Smooth muscle cell (in vitro differentiated cells): ENCODE measurements around the gene DENND1B. TPM values are rescaled to one million over a fixed set of nuclear protein-coding genes. Genes with fewer than 3 reads are reported as not detected.
A peak's percentile ranks its signal among the peaks of the same experiment; 100 is the strongest.

Experiments used
- DNase-seq: peaks from one replicate; lab custom pipeline; 2025; ENCODE audit not compliant: unreplicated experiment; lab: John Stamatoyannopoulos, UW
- H2AFZ ChIP-seq: fragments of 200-600 bp; sonication (generic); 2 replicates; pipeline ENCODE4 v1.6.0; 2016; ENCODE audit warnings: antibody characterized with exemption, low read depth, mild to moderate bottlenecking
- H3F3A ChIP-seq: fragments of 200-600 bp; sonication (generic); 2 replicates; pipeline ENCODE4 v1.6.0; 2017; ENCODE audit warnings: antibody characterized with exemption, low read depth
- H3K27ac ChIP-seq: fragments of 200-600 bp; sonication (generic); 2 replicates; pipeline ENCODE4 v1.5.1; 2016; ENCODE audit warnings: low read depth, mild to moderate bottlenecking
- H3K27me3 ChIP-seq: fragments of 200-600 bp; sonication (generic); 2 replicates; pipeline ENCODE4 v1.6.1; 2016; ENCODE audit warnings: low read depth, mild to moderate bottlenecking
- H3K36me3 ChIP-seq: fragments of 200-600 bp; sonication (generic); 2 replicates; pipeline ENCODE4 v1.5.1; 2016; ENCODE audit warnings: low read depth
- H3K4me1 ChIP-seq: fragments of 200-600 bp; sonication (generic); 2 replicates; pipeline ENCODE4 v1.5.1; 2016; ENCODE audit warnings: low read depth
- H3K4me2 ChIP-seq: fragments of 200-600 bp; sonication (generic); 2 replicates; pipeline ENCODE4 v1.6.0; 2016; ENCODE audit warnings: mild to moderate bottlenecking
- H3K4me3 ChIP-seq: fragments of 200-600 bp; sonication (generic); 2 replicates; pipeline ENCODE4 v1.5.1; 2016; ENCODE audit warnings: mild to moderate bottlenecking
- H3K79me2 ChIP-seq: fragments of 200-600 bp; sonication (generic); 2 replicates; pipeline ENCODE4 v1.6.0; 2016; ENCODE audit warnings: low read depth, mild to moderate bottlenecking
- H3K9ac ChIP-seq: fragments of 200-600 bp; sonication (generic); 2 replicates; pipeline ENCODE4 v1.6.0; 2016; ENCODE audit warnings: low read depth
- H3K9me3 ChIP-seq: fragments of 200-600 bp; sonication (generic); replicated peaks from 2 replicates; pipeline ENCODE4 v1.5.1; 2016; ENCODE audit warnings: low read depth
- H4K20me1 ChIP-seq: fragments of 200-600 bp; sonication (generic); 2 replicates; pipeline ENCODE4 v1.6.0; 2016; ENCODE audit warnings: low read depth
- whole genome bisulfite sequencing: methylation state at CpG from one replicate; pipeline ENCODE4 v1.1.7; 2016; ENCODE audit warnings: low lambda C conversion rate; 5-methylcytosine and 5-hydroxymethylcytosine counted together
- polyA plus RNA-seq: library from polyadenylated mRNA; unstranded; fragments of >200 nt; fragmentation: Nextera tagmentation; extraction: Ambion mirVana; gene quantifications from 2 replicates; pipeline ENCODE4 v1.2.1, GENCODE V29; 2016
- total RNA-seq: library from RNA; depleted of rRNA; stranded (reverse); fragments of >200 nt; gene quantifications from 2 replicates; pipeline ENCODE4 v1.2.3, GENCODE V29; 2014
- TF ChIP-seq, protein P1 (sequence below): fragments of 200-600 bp; sonication (generic); IDR thresholded peaks from 2 replicates; pipeline ENCODE4 v1.5.1; 2017; ENCODE audit warnings: borderline replicate concordance, mild to moderate bottlenecking, antibody characterized with exemption; ENCODE audit not compliant: insufficient read depth, poor library complexity, severe bottlenecking

Gene DENND1B
- total and polyA plus RNA-seq, 2 experiments from 2014 or later, result 7.5 to 22.0 TPM

DNA sequence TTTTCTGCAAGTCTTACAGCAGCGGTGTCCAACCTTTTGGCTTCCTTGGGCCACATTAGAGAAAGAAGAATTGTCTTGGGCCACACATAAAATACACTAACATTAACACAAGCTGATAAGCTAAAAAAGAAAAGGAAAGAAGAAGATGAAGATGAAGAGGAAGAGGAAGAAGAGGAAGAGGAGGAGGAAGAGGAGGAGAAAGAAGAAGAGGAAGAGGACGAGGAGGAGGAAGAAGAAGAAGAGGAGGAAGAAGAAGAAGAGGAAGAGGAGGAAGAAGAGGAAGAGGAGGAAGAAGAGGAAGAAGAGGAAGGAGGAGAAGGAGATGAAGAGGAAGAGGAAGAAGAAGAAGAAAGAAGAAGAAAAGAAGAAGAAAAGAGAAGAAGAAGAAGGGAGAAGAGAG is 230.7 kb downstream of the DENND1B start:
- WGBS, result 95% methylated on average over 2 of the region's 2 CpGs

DNA sequence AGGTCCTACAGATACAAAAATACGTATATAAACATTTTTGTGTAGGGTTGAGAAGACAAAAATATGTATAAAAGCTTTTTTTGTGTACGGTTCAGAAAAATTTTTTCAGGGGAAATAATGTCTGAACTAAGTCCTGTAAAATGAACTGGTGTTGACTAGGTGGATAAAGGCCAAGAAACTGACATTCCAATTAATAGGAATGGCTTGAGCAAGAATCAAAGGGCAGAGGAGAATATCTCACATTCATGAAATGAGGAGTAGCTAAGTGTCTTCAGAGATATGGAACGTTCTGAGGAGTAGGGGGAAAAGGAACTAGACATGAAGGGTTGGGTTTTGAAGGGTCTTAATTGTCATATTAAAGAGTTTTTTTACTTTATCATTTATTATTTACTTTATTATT is 231.2 kb downstream of the DENND1B start:
- Histone ChIP-seq H3K9me3 (no peaks in the 10 kb centered on the region), H3K4me1 (peaks cover 3% of the 10 kb centered on the region), H3F3A (no peaks in the 10 kb centered on the region), H3K27me3 (no peaks in the 10 kb centered on the region), H3K27ac (no peak overlapping the region), H3K9ac (no peak overlapping the region), H3K36me3 (peaks cover 2% of the 10 kb centered on the region), H2AFZ (no peak overlapping the region), H4K20me1 (no peaks in the 10 kb centered on the region), H3K4me3 (no peak overlapping the region), H3K4me2 (no peak overlapping the region), H3K79me2 (no peaks in the 10 kb centered on the region)
- TF ChIP-seq, protein P1, sequence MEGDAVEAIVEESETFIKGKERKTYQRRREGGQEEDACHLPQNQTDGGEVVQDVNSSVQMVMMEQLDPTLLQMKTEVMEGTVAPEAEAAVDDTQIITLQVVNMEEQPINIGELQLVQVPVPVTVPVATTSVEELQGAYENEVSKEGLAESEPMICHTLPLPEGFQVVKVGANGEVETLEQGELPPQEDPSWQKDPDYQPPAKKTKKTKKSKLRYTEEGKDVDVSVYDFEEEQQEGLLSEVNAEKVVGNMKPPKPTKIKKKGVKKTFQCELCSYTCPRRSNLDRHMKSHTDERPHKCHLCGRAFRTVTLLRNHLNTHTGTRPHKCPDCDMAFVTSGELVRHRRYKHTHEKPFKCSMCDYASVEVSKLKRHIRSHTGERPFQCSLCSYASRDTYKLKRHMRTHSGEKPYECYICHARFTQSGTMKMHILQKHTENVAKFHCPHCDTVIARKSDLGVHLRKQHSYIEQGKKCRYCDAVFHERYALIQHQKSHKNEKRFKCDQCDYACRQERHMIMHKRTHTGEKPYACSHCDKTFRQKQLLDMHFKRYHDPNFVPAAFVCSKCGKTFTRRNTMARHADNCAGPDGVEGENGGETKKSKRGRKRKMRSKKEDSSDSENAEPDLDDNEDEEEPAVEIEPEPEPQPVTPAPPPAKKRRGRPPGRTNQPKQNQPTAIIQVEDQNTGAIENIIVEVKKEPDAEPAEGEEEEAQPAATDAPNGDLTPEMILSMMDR, result no peak
- no peak for DNase-seq
- WGBS, result 95% methylated on average over 3 of the region's 3 CpGs

More for the DNA sequence above, 230.7 kb downstream of the DENND1B start:
- no peaks in the 10 kb centered on the region for H3K9me3 ChIP-seq
- TF ChIP-seq, protein P1, result no peak
- H3K4me3 ChIP-seq, result no peak overlapping the region
- H3K27me3 ChIP-seq, result no peaks in the 10 kb centered on the region
- H4K20me1 ChIP-seq, result no peaks in the 10 kb centered on the region
- no peak overlapping the region for H2AFZ ChIP-seq
- no peak overlapping the region for H3K4me2 ChIP-seq
- no peak overlapping the region for H3K27ac ChIP-seq
- no peak for DNase-seq
- H3K79me2 ChIP-seq, result no peaks in the 10 kb centered on the region
- H3K9ac ChIP-seq, result no peak overlapping the region
- peaks cover 3% of the 10 kb centered on the region for H3K4me1 ChIP-seq
- H3K36me3 ChIP-seq, result no peaks in the 10 kb centered on the region
- H3F3A ChIP-seq, result no peaks in the 10 kb centered on the region

DNA sequence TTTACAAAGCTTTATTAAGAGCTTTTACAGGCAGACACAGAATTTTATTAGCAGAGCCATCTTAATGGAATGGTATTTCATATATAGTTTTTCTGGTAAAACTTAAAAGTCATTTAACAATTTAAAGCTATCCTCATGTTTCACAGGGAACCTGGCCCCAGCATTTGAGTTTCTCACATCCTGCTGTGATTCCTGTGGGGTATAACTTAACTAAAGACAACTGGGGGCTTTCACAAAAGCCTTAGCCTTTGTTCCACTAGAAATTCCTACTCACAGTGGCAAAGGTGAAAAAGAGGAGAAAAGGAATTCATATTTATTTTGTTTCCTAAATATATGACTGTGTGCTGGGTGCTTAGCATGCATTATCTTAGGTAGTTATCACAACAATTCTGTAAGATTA is 233.9 kb downstream of the DENND1B start:
- Histone ChIP-seq H3K4me2 (no peak overlapping the region), H3K9ac (no peak overlapping the region), H2AFZ (no peak overlapping the region), H3K4me1 (peaks cover 3% of the 10 kb centered on the region), H3K27me3 (no peaks in the 10 kb centered on the region), H3K4me3 (no peak overlapping the region), H3K79me2 (no peaks in the 10 kb centered on the region), H3K9me3 (no peaks in the 10 kb centered on the region), H3K36me3 (peaks cover 5% of the 10 kb centered on the region), H4K20me1 (no peaks in the 10 kb centered on the region), H3F3A (no peaks in the 10 kb centered on the region), H3K27ac (no peak overlapping the region)
- TF ChIP-seq, protein P1, result no peak
- no peak for DNase-seq

DNA sequence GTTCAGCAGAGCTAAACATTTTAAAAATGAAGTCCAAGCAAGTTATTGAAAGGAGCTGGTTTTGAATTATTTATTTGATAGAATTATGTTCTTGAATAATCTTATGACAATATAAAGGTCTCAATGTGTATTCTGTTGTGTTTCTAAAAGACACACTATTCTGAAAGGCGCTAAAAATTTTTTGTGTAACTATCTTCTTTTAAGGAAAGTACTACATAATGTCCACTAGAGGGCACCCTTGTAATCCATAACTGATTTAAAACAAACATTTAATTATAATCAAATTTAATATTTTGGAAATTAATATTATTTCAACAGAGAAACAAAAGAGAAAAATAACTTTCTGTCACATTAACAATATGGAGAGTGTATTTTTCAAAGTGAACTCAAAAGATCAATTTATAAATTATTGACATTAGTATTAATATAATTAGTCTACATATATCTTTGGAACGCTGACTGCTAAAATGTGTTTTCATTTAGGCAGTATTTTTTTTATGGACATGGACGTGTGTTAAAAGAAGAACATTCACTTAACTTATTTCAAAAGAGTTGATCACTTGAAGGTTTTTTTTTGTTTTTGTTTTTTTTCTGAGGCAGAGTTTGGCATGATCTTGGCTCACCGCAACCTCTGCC is 248.4 kb downstream of the DENND1B start:
- no peak overlapping the region for H3K4me3 ChIP-seq
- no peak overlapping the region for H3K4me2 ChIP-seq
- no peaks in the 10 kb centered on the region for H3F3A ChIP-seq
- no peak for DNase-seq
- no peaks in the 10 kb centered on the region for H4K20me1 ChIP-seq
- no peaks in the 10 kb centered on the region for H3K4me1 ChIP-seq
- TF ChIP-seq, protein P1, result peak; percentile 73
- no peak overlapping the region for H3K27ac ChIP-seq
- H3K9ac ChIP-seq, result no peak overlapping the region
- H2AFZ ChIP-seq, result no peak overlapping the region
- no peaks in the 10 kb centered on the region for H3K9me3 ChIP-seq
- 61% methylated on average over 4 of the region's 4 CpGs for WGBS
- H3K27me3 ChIP-seq, result no peaks in the 10 kb centered on the region
- no peaks in the 10 kb centered on the region for H3K36me3 ChIP-seq
- H3K79me2 ChIP-seq, result no peaks in the 10 kb centered on the region
